GM23338 (cell line): ENCODE data around the gene ZNF561. TPM values are rescaled to one million over a fixed set of nuclear protein-coding genes. Genes with fewer than 3 reads are reported as not detected.

Experiments used
- ATAC-seq: fragments of 200-7000 bp; cut with Tn5 transposase; 3 replicates; pipeline ENCODE4 v1.9.1; 2020
- DNase-seq: peaks from one replicate; pipeline ENCODE4 v3.0.0-alpha.2; 2015; ENCODE audit warnings: low spot score
- H2AFZ ChIP-seq: fragments of 200-600 bp; sonication (generic); 2 replicates; pipeline ENCODE4 v1.8.0; 2016; ENCODE audit warnings: antibody characterized with exemption, mild to moderate bottlenecking, moderate library complexity
- H3F3A ChIP-seq: fragments of 200-600 bp; sonication (generic); replicated peaks from 2 replicates; pipeline ENCODE4 v1.8.0; 2017; ENCODE audit warnings: antibody characterized with exemption, mixed run types, low read depth
- H3K27ac ChIP-seq: fragments of 200-600 bp; sonication (generic); 2 replicates; pipeline ENCODE4 v1.6.1; 2016; ENCODE audit warnings: low read depth
- H3K27me3 ChIP-seq: fragments of 200-600 bp; sonication (generic); 2 replicates; pipeline ENCODE4 v1.8.0; 2016; ENCODE audit warnings: mild to moderate bottlenecking, mixed run types, moderate library complexity; ENCODE audit not compliant: insufficient read depth
- H3K36me3 ChIP-seq: fragments of 200-600 bp; sonication (generic); 2 replicates; pipeline ENCODE4 v1.8.0; 2016; ENCODE audit warnings: mild to moderate bottlenecking; ENCODE audit not compliant: insufficient read depth
- H3K4me1 ChIP-seq: fragments of 200-600 bp; sonication (generic); 2 replicates; pipeline ENCODE4 v1.8.0; 2016; ENCODE audit warnings: mild to moderate bottlenecking, moderate library complexity; ENCODE audit not compliant: insufficient read depth
- H3K4me2 ChIP-seq: fragments of 200-600 bp; sonication (generic); 2 replicates; pipeline ENCODE4 v1.7.1; 2017; ENCODE audit warnings: mixed run types
- H3K4me3 ChIP-seq: fragments of 200-600 bp; sonication (generic); 2 replicates; pipeline ENCODE4 v1.6.1; 2016; ENCODE audit warnings: mixed run types
- H3K79me2 ChIP-seq: fragments of 200-600 bp; sonication (generic); replicated peaks from 2 replicates; pipeline ENCODE4 v1.8.0; 2017; ENCODE audit warnings: mild to moderate bottlenecking; ENCODE audit not compliant: insufficient read depth
- H3K9me2 ChIP-seq: fragments of 200-600 bp; sonication (generic); 2 replicates; pipeline ENCODE4 v1.8.0; 2017; ENCODE audit not compliant: insufficient read depth
- H4K20me1 ChIP-seq: fragments of 200-600 bp; sonication (generic); replicated peaks from 2 replicates; pipeline ENCODE4 v1.8.0; 2017; ENCODE audit warnings: mild to moderate bottlenecking; ENCODE audit not compliant: insufficient read depth
- H3K27ac Mint-ChIP-seq: 2 replicates; pipeline ENCODE4 v1.8.0; 2020; ENCODE audit warnings: inconsistent platforms, mild to moderate bottlenecking, moderate library complexity, mixed read lengths
- H3K27me3 Mint-ChIP-seq: 3 replicates; pipeline ENCODE4 v1.8.0; 2022; ENCODE audit warnings: low read depth, mild to moderate bottlenecking, moderate library complexity, mixed read lengths, inconsistent platforms; ENCODE audit not compliant: insufficient read depth, poor library complexity
- H3K36me3 Mint-ChIP-seq: 3 replicates; pipeline ENCODE4 v1.8.0; 2021; ENCODE audit warnings: low read depth, mild to moderate bottlenecking, inconsistent platforms, moderate library complexity, mixed read lengths
- H3K4me1 Mint-ChIP-seq: 3 replicates; pipeline ENCODE4 v1.8.0; 2020; ENCODE audit warnings: mild to moderate bottlenecking, inconsistent platforms, mixed read lengths
- H3K4me3 Mint-ChIP-seq: 3 replicates; pipeline ENCODE4 v1.8.0; 2021; ENCODE audit warnings: moderate library complexity, mild to moderate bottlenecking, inconsistent platforms, mixed read lengths
- H3K9me3 Mint-ChIP-seq: 3 replicates; pipeline ENCODE4 v1.8.0; 2020; ENCODE audit warnings: moderate library complexity, mild to moderate bottlenecking, inconsistent platforms, mixed read lengths
- polyA plus RNA-seq: library from polyadenylated mRNA; unstranded; fragments of >200 nt; fragmentation: Nextera tagmentation; extraction: Ambion mirVana; gene quantifications from 2 replicates; pipeline ENCODE4 v1.2.1, GENCODE V29; 2016
- total RNA-seq: library from RNA; depleted of rRNA; stranded (reverse); fragments of >200 nt; shearing (Covaris generic); gene quantifications from 2 replicates; pipeline ENCODE4 v1.2.3, GENCODE V29; 2014
- TF ChIP-seq, protein P1 (sequence below): fragments of 250-450 bp; sonication (Bioruptor Pico); IDR thresholded peaks from 2 replicates; pipeline ENCODE4 v1.5.0; 2020; ENCODE audit warnings: mild to moderate bottlenecking, moderate library complexity
- TF ChIP-seq, protein P2 (sequence below), 2 experiments: fragments of 200-600 bp in 1 of 2; sonication (generic) in 1 of 2; conservative IDR thresholded peaks; 2 replicates each; pipeline versions ENCODE4 v1.5.1 to v1.6.1; 2016 to 2017; ENCODE audit warnings: antibody characterized with exemption in 2 of 2, low read depth in 2 of 2, mild to moderate bottlenecking in 2 of 2, moderate library complexity in 1 of 2

Gene ZNF561
- total and polyA plus RNA-seq, 2 experiments from 2014 or later: 22.7 to 71.1 TPM

DNA sequence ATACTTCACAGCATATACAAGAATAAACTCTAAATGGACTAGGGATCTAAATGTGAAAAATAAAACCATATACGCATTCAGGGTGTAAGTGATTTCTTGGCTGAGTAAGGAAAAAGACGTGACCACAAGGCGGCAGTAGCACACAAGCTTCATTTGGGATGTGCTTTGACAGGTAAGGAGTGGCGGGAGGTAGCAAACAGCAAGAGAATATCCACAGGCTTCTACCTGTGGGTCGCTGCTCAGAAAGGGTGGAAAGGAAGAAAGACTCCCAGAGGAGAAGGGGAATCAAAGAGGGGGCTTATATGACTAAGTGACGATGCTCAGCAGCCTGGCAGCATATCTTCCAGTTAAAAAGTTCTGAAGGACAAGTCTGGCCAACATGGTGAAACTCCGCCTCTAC is 34.3 kb downstream of the ZNF561 start:
- Histone ChIP-seq H3F3A (no peaks in the 10 kb centered on the region), H3K36me3 (no peaks in the 10 kb centered on the region), H3K27me3 (no peaks in the 10 kb centered on the region), H3K79me2 (peaks cover 38% of the 10 kb centered on the region), H3K4me2 (no peak overlapping the region), H4K20me1 (peaks cover 2% of the 10 kb centered on the region), H3K4me1 (peaks cover 28% of the 10 kb centered on the region), H3K9me2 (peaks cover 11% of the 10 kb centered on the region; the same call in 1 of the 2 replicates), H2AFZ (no peak overlapping the region), H3K27ac (no peak overlapping the region), H3K4me3 (no peak overlapping the region)
- TF ChIP-seq, protein P1, sequence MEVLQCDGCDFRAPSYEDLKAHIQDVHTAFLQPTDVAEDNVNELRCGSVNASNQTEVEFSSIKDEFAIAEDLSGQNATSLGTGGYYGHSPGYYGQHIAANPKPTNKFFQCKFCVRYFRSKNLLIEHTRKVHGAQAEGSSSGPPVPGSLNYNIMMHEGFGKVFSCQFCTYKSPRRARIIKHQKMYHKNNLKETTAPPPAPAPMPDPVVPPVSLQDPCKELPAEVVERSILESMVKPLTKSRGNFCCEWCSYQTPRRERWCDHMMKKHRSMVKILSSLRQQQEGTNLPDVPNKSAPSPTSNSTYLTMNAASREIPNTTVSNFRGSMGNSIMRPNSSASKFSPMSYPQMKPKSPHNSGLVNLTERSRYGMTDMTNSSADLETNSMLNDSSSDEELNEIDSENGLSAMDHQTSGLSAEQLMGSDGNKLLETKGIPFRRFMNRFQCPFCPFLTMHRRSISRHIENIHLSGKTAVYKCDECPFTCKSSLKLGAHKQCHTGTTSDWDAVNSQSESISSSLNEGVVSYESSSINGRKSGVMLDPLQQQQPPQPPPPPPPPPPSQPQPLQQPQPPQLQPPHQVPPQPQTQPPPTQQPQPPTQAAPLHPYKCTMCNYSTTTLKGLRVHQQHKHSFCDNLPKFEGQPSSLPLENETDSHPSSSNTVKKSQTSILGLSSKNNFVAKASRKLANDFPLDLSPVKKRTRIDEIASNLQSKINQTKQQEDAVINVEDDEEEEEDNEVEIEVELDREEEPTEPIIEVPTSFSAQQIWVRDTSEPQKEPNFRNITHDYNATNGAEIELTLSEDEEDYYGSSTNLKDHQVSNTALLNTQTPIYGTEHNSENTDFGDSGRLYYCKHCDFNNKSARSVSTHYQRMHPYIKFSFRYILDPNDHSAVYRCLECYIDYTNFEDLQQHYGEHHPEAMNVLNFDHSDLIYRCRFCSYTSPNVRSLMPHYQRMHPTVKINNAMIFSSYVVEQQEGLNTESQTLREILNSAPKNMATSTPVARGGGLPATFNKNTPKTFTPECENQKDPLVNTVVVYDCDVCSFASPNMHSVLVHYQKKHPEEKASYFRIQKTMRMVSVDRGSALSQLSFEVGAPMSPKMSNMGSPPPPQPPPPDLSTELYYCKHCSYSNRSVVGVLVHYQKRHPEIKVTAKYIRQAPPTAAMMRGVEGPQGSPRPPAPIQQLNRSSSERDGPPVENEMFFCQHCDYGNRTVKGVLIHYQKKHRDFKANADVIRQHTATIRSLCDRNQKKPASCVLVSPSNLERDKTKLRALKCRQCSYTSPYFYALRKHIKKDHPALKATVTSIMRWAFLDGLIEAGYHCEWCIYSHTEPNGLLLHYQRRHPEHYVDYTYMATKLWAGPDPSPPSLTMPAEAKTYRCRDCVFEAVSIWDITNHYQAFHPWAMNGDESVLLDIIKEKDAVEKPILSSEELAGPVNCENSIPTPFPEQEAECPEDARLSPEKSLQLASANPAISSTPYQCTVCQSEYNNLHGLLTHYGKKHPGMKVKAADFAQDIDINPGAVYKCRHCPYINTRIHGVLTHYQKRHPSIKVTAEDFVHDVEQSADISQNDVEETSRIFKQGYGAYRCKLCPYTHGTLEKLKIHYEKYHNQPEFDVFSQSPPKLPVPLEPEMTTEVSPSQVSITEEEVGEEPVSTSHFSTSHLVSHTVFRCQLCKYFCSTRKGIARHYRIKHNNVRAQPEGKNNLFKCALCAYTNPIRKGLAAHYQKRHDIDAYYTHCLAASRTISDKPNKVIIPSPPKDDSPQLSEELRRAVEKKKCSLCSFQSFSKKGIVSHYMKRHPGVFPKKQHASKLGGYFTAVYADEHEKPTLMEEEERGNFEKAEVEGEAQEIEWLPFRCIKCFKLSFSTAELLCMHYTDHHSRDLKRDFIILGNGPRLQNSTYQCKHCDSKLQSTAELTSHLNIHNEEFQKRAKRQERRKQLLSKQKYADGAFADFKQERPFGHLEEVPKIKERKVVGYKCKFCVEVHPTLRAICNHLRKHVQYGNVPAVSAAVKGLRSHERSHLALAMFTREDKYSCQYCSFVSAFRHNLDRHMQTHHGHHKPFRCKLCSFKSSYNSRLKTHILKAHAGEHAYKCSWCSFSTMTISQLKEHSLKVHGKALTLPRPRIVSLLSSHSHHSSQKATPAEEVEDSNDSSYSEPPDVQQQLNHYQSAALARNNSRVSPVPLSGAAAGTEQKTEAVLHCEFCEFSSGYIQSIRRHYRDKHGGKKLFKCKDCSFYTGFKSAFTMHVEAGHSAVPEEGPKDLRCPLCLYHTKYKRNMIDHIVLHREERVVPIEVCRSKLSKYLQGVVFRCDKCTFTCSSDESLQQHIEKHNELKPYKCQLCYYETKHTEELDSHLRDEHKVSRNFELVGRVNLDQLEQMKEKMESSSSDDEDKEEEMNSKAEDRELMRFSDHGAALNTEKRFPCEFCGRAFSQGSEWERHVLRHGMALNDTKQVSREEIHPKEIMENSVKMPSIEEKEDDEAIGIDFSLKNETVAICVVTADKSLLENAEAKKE (CRISPR knock-in tag): no peak
- TF ChIP-seq, protein P2, sequence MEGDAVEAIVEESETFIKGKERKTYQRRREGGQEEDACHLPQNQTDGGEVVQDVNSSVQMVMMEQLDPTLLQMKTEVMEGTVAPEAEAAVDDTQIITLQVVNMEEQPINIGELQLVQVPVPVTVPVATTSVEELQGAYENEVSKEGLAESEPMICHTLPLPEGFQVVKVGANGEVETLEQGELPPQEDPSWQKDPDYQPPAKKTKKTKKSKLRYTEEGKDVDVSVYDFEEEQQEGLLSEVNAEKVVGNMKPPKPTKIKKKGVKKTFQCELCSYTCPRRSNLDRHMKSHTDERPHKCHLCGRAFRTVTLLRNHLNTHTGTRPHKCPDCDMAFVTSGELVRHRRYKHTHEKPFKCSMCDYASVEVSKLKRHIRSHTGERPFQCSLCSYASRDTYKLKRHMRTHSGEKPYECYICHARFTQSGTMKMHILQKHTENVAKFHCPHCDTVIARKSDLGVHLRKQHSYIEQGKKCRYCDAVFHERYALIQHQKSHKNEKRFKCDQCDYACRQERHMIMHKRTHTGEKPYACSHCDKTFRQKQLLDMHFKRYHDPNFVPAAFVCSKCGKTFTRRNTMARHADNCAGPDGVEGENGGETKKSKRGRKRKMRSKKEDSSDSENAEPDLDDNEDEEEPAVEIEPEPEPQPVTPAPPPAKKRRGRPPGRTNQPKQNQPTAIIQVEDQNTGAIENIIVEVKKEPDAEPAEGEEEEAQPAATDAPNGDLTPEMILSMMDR (conservative IDR thresholded peaks at IDR 0.05; ENCODE audit: low read depth in 2 of 2): peak; percentile 92 to 93
- H3K9me3 Mint-ChIP-seq: peaks cover 13% of the 10 kb centered on the region; the same call in 2 of the 3 replicates
- no peak overlapping the region for H3K27ac Mint-ChIP-seq
- peaks cover 20% of the 10 kb centered on the region for H3K27me3 Mint-ChIP-seq
- DNase-seq (peak; percentile 91), ATAC-seq (peak; percentile 44)
- peaks cover 18% of the 10 kb centered on the region for H3K36me3 Mint-ChIP-seq
- no peak overlapping the region for H3K4me3 Mint-ChIP-seq
- peaks cover 26% of the 10 kb centered on the region for H3K4me1 Mint-ChIP-seq
